ENCODE data around the gene SAMD14. TPM values are rescaled to one million over a fixed set of nuclear protein-coding genes. Genes with fewer than 3 reads are reported as not detected.
A peak's percentile ranks its signal among the peaks of the same experiment; 100 is the strongest.

SAMD14 gene
- polyA plus RNA-seq, result 5.7 TPM
- long read RNA-seq, donor 1, result 0 reads
- long read RNA-seq, donor 2, full-length matches to known transcripts, result 1 of 1 reads
- long read RNA-seq, donor 2, partial matches to known transcripts, result 0 of 1 reads
- long read RNA-seq, donor 2, other reads (novel, unspliced or antisense), result 0 of 1 reads
- long read RNA-seq, donor 3, result 0 reads
- long read RNA-seq, donor 4, result 0 reads
- long read RNA-seq, donor 5, full-length matches to known transcripts, result 1 of 1 reads
- long read RNA-seq, donor 5, partial matches to known transcripts, result 0 of 1 reads
- long read RNA-seq, donor 5, other reads (novel, unspliced or antisense), result 0 of 1 reads
- long read RNA-seq, donor 6, result 0 reads
- long read RNA-seq, donor 7, full-length matches to known transcripts, result 2 of 2 reads
- long read RNA-seq, donor 7, partial matches to known transcripts, result 0 of 2 reads
- long read RNA-seq, donor 7, other reads (novel, unspliced or antisense), result 0 of 2 reads
- long read RNA-seq, donor 8, result 0 reads
- long read RNA-seq, donor 9, result 0 reads
- long read RNA-seq, donor 10, partial matches to known transcripts, result 0 of 1 reads
- long read RNA-seq, donor 10, other reads (novel, unspliced or antisense), result 0 of 1 reads
- long read RNA-seq, donor 11, result 0 reads

- peaks cover 3% of the 10 kb centered on the region for H3K9me3 ChIP-seq (ENCODE audit: control insufficient read depth, low read depth, low read length)
- peaks cover 9% of the 10 kb centered on the region for H3K36me3 ChIP-seq (ENCODE audit: control insufficient read depth, insufficient read depth, low read length)
- H3K4me1 ChIP-seq (ENCODE audit: control insufficient read depth, insufficient read depth, low read length), result peaks cover 30% of the 10 kb centered on the region
- peak within 1 kb of the TSS; percentile 45 for H3K4me3 ChIP-seq (ENCODE audit: low read length)
- DNase-seq, result peak in 1 of 2 donors; percentile 53
- H3K27me3 ChIP-seq (ENCODE audit: control insufficient read depth, insufficient read depth, low read length), result peaks cover 9% of the 10 kb centered on the region
- H3K27ac ChIP-seq (ENCODE audit: low read length), result peak within 1 kb of the TSS; percentile 58
- WGBS (ENCODE audit: insufficient coverage, low lambda C conversion rate), result no CpG with 5 or more reads among the region's 84 CpGs
These were observed at the start of gene SAMD14 for GRCh38 chr17:50129728-50130558. TSS of gene SAMD14 (minus strand) at chr17:50130160. CDS start at chr17:50124959, 5,201 bp downstream.

GRCh38 chr17:50177983-50178834, 48.2 kb upstream of the SAMD14 start:
- no peaks in the 10 kb centered on the region for H3K27me3 ChIP-seq (ENCODE audit: control insufficient read depth, insufficient read depth, low read length)
- DNase-seq, result peak; percentile 90 to 95
- H3K27ac ChIP-seq (ENCODE audit: low read length), result peak overlapping the region; percentile 44
- peaks cover 34% of the 10 kb centered on the region for H3K4me1 ChIP-seq (ENCODE audit: control insufficient read depth, insufficient read depth, low read length)
- no peaks in the 10 kb centered on the region for H3K36me3 ChIP-seq (ENCODE audit: control insufficient read depth, insufficient read depth, low read length)
- WGBS (ENCODE audit: insufficient coverage, low lambda C conversion rate), result no CpG with 5 or more reads among the region's 22 CpGs
- H3K9me3 ChIP-seq (ENCODE audit: control insufficient read depth, low read depth, low read length), result no peaks in the 10 kb centered on the region
- peak overlapping the region; percentile 1 for H3K4me3 ChIP-seq (ENCODE audit: low read length)

- H3K4me1 ChIP-seq (ENCODE audit: control insufficient read depth, insufficient read depth, low read length), result peaks cover 34% of the 10 kb centered on the region
- H3K36me3 ChIP-seq (ENCODE audit: control insufficient read depth, insufficient read depth, low read length), result no peaks in the 10 kb centered on the region
These were observed 47.5 kb upstream of the SAMD14 start for GRCh38 chr17:50177476-50177875.

GRCh38 chr17:50176559-50177357, 46.8 kb upstream of the SAMD14 start:
- Histone ChIP-seq H3K4me3 (ENCODE audit: low read length) (no peak overlapping the region), H3K9me3 (ENCODE audit: control insufficient read depth, low read depth, low read length) (no peaks in the 10 kb centered on the region), H3K4me1 (ENCODE audit: control insufficient read depth, insufficient read depth, low read length) (peaks cover 34% of the 10 kb centered on the region), H3K36me3 (ENCODE audit: control insufficient read depth, insufficient read depth, low read length) (no peaks in the 10 kb centered on the region), H3K27ac (ENCODE audit: low read length) (no peak overlapping the region), H3K27me3 (ENCODE audit: control insufficient read depth, insufficient read depth, low read length) (no peaks in the 10 kb centered on the region)
- no peak for DNase-seq
- WGBS (ENCODE audit: insufficient coverage, low lambda C conversion rate), result no CpG with 5 or more reads among the region's 20 CpGs

More at GRCh38 chr17:50177476-50177875, 47.5 kb upstream of the SAMD14 start:
- no peak for DNase-seq
- no peak overlapping the region for H3K4me3 ChIP-seq (ENCODE audit: low read length)
- no CpG with 5 or more reads among the region's 10 CpGs for WGBS (ENCODE audit: insufficient coverage, low lambda C conversion rate)
- no peaks in the 10 kb centered on the region for H3K9me3 ChIP-seq (ENCODE audit: control insufficient read depth, low read depth, low read length)
- peak overlapping the region; percentile 44 for H3K27ac ChIP-seq (ENCODE audit: low read length)
- H3K27me3 ChIP-seq (ENCODE audit: control insufficient read depth, insufficient read depth, low read length), result no peaks in the 10 kb centered on the region

GRCh38 chr17:50175035-50175807, 45.3 kb upstream of the SAMD14 start:
- DNase-seq, result peak in 1 of 2 donors; percentile 33
- no CpG with 5 or more reads among the region's 16 CpGs for WGBS (ENCODE audit: insufficient coverage, low lambda C conversion rate)

GRCh38 chr17:50174444-50174843, 44.5 kb upstream of the SAMD14 start:
- H3K27ac ChIP-seq (ENCODE audit: low read length), result no peak overlapping the region
- no CpG with 5 or more reads among the region's 6 CpGs for WGBS (ENCODE audit: insufficient coverage, low lambda C conversion rate)
- H3K36me3 ChIP-seq (ENCODE audit: control insufficient read depth, insufficient read depth, low read length), result no peaks in the 10 kb centered on the region

More at GRCh38 chr17:50175035-50175807, 45.3 kb upstream of the SAMD14 start:
- H3K4me1 ChIP-seq (ENCODE audit: control insufficient read depth, insufficient read depth, low read length), result peaks cover 34% of the 10 kb centered on the region
- no peaks in the 10 kb centered on the region for H3K9me3 ChIP-seq (ENCODE audit: control insufficient read depth, low read depth, low read length)
- H3K36me3 ChIP-seq (ENCODE audit: control insufficient read depth, insufficient read depth, low read length), result no peaks in the 10 kb centered on the region
- H3K27me3 ChIP-seq (ENCODE audit: control insufficient read depth, insufficient read depth, low read length), result no peaks in the 10 kb centered on the region
- H3K4me3 ChIP-seq (ENCODE audit: low read length), result no peak overlapping the region
- peak overlapping the region; percentile 4 for H3K27ac ChIP-seq (ENCODE audit: low read length)

GRCh38 chr17:50173335-50173941, 43.5 kb upstream of the SAMD14 start:
- Histone ChIP-seq H3K9me3 (ENCODE audit: control insufficient read depth, low read depth, low read length) (no peaks in the 10 kb centered on the region), H3K27me3 (ENCODE audit: control insufficient read depth, insufficient read depth, low read length) (no peaks in the 10 kb centered on the region), H3K27ac (ENCODE audit: low read length) (peak overlapping the region; percentile 20), H3K4me1 (ENCODE audit: control insufficient read depth, insufficient read depth, low read length) (peaks cover 29% of the 10 kb centered on the region), H3K4me3 (ENCODE audit: low read length) (no peak overlapping the region), H3K36me3 (ENCODE audit: control insufficient read depth, insufficient read depth, low read length) (no peaks in the 10 kb centered on the region)
- peak in 1 of 2 donors; percentile 31 for DNase-seq
- WGBS (ENCODE audit: insufficient coverage, low lambda C conversion rate), result no CpG with 5 or more reads among the region's 10 CpGs

More at GRCh38 chr17:50174444-50174843, 44.5 kb upstream of the SAMD14 start:
- no peaks in the 10 kb centered on the region for H3K9me3 ChIP-seq (ENCODE audit: control insufficient read depth, low read depth, low read length)
- no peaks in the 10 kb centered on the region for H3K27me3 ChIP-seq (ENCODE audit: control insufficient read depth, insufficient read depth, low read length)
- DNase-seq, result no peak
- H3K4me3 ChIP-seq (ENCODE audit: low read length), result no peak overlapping the region
- H3K4me1 ChIP-seq (ENCODE audit: control insufficient read depth, insufficient read depth, low read length), result peaks cover 34% of the 10 kb centered on the region

GRCh38 chr17:50172936-50173334, 43.0 kb upstream of the SAMD14 start:
- Histone ChIP-seq H3K9me3 (ENCODE audit: control insufficient read depth, low read depth, low read length) (no peaks in the 10 kb centered on the region), H3K4me1 (ENCODE audit: control insufficient read depth, insufficient read depth, low read length) (peaks cover 24% of the 10 kb centered on the region), H3K4me3 (ENCODE audit: low read length) (no peak overlapping the region), H3K27ac (ENCODE audit: low read length) (peak overlapping the region; percentile 20), H3K36me3 (ENCODE audit: control insufficient read depth, insufficient read depth, low read length) (no peaks in the 10 kb centered on the region), H3K27me3 (ENCODE audit: control insufficient read depth, insufficient read depth, low read length) (no peaks in the 10 kb centered on the region)
- DNase-seq, result no peak
- no CpG with 5 or more reads among the region's 6 CpGs for WGBS (ENCODE audit: insufficient coverage, low lambda C conversion rate)

Measured in large intestine (tissue), 12 donors.